OCI-LY7 (cell line): ENCODE results near the gene DDX10.

Experiments
- CTCF ChIP-seq: fragments of 200-600 bp; sonication (generic); conservative IDR thresholded peaks from 2 replicates; pipeline ENCODE4 v1.5.1; 2014; ENCODE audit warnings: mild to moderate bottlenecking, antibody characterized with exemption, low read length, moderate library complexity, mixed read lengths
- EZH2phosphoT487 ChIP-seq: fragments of 200-600 bp; sonication (generic); IDR thresholded peaks from 2 replicates; pipeline ENCODE4 v1.6.1; 2018; ENCODE audit warnings: low read depth, borderline replicate concordance, mild to moderate bottlenecking, mixed run types, antibody characterized with exemption, low read length, moderate library complexity, mixed read lengths

- TF ChIP-seq CTCF, result no peak
- no peak for TF ChIP-seq EZH2phosphoT487
Measured at GRCh38 chr11:108643974-108644373, 20.9 kb upstream of the DDX10 start.
